Right kidney (tissue), 1 donor: ENCODE results near the gene DPM2.
A peak's percentile ranks its signal among the peaks of the same experiment; 100 is the strongest.

ENCODE experiments used
- DNase-seq: peaks from one replicate; pipeline ENCODE4 v3.0.0-alpha.2; 2016

Gene DPM2

DNA sequence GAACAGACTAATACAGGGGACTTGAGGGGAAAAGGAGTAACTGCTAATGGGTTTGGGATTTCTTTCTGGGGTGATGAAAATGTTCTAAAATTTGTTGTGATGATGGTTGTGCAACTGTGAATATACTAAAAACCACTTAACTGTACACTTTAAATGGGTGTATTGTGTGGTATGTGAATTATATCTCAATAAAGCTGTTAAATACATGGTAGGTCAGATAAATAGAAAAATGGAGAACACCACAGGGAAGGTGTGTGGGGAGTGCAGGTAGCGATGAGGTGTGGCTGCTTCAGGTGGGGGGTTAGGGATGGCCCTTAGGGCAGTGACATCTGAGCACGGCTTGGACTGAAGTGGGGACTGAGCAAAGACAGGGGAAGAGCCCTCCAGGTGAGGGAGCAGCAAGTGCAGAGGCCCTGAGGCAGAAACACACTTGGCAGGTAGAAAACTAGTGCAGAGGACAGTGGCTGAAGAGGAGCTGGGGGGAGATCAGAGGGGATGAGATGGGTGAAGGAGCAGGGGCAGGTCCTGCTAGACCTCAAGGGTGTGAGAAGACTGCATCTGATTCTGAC lies 22.3 kb upstream of the DPM2 start:
- DNase-seq = no peak

DNA sequence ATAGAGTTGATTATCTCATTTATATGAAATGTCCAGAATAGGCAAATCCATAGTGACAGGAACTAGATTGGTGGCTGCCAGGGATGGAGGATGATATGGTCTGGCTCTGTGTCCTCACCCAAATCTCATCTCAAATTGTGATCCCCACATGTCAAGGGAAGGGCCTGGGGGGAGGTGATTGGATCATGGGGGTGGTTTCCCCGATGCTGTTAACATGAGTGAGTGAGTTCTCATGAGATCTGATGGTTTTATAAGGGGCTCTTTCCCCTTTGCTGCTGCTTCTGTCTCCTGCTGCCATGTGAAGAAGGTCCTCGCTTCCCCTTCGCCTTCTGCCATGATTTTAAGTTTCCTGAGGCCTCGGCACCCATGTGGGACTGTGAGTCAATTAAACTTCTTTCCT lies 21.7 kb upstream of the DPM2 start:
- DNase-seq = no peak

GRCh38 chr9:127958728-127959127 lies 21.1 kb upstream of the DPM2 start:
- no peak for DNase-seq

GRCh38 chr9:127955294-127956015 lies 17.8 kb upstream of the DPM2 start:
- DNase-seq = no peak

GRCh38 chr9:127954831-127955293 lies 17.2 kb upstream of the DPM2 start:
- no peak for DNase-seq

DNA sequence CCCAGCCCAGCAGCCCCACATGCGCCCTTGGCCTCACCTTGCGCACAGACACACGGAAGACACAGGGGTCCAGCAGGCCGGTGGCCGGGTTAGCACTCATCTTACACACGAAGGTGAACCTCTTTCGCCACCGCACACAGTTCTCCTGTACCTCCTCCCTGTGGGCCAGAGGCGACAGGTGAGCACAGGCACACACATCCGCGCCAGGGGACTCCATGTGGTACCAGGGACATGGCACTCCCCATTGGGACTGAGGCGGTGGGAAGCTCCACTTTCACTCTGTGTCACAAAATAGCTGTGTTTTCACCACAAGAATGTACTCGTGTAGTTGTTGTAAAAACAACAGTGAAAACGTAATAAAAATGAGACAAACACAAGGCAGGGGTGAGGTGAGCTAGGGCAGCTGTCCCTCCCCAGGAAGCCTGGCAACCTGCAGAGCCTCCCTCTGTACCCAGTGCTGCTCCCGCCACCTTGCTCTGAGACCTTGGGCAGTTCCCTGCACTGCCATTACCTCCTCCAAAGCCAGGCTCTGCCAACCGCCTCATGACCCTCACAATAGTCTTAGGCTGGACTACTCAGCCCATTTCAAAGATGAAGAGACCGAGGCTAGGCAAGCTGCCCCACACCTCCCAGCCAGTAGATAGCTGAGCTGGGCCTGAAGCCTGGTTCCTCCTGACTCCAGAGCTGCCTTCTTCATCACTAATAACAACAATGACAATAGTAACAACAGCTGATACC lies 16.3 kb upstream of the DPM2 start:
- no peak for DNase-seq

DNA sequence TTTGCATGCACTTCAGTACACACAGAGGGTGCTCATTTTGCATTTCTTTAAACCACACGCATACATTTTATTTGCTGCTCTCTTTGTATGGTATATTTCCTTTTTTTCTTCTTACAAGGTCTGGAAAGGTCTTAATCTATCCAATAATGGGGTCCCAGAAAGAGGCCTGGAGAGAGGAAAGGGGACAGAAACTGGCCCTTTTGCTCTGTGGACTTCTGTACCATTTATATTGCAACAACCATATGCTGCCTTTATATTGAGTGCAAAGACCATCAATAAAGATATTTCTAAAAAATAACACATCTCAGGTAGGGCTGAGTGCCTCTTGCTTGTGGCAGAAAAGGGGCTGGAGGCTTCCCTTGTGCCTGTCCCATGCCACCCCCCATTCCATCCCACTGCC lies 15.5 kb upstream of the DPM2 start:
- DNase-seq = no peak

GRCh38 chr9:127950513-127951289 lies 13.0 kb upstream of the DPM2 start:
- DNase-seq = no peak

GRCh38 chr9:127949827-127950512 lies 12.3 kb upstream of the DPM2 start:
- DNase-seq = no peak

GRCh38 chr9:127947841-127948710 lies 10.4 kb upstream of the DPM2 start:
- DNase-seq = no peak

DNA sequence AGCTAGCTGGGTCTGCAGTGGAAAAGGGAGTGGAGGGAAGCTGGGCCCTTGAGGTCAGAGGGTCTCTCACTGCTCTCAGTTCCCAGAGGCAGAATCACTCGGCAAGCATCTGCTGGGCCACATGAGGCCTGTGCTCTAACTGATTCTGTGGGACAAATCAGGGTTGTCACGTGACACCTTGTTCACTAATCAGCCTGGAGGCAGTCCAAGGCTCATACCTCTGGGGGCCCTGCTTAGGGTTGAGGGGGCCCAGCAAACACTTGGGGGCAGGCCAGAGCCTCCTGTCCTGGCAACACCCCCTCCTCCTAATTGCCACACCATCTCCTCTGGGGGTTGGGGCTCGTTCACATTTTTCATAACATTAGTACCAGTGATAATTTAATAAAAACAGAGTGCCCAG lies 9.1 kb upstream of the DPM2 start:
- no peak for DNase-seq

GRCh38 chr9:127945942-127946341 lies 8.3 kb upstream of the DPM2 start:
- DNase-seq = no peak

GRCh38 chr9:127945338-127945737 lies 7.7 kb upstream of the DPM2 start:
- no peak for DNase-seq

GRCh38 chr9:127944586-127945218 lies 7.0 kb upstream of the DPM2 start:
- no peak for DNase-seq

DNA sequence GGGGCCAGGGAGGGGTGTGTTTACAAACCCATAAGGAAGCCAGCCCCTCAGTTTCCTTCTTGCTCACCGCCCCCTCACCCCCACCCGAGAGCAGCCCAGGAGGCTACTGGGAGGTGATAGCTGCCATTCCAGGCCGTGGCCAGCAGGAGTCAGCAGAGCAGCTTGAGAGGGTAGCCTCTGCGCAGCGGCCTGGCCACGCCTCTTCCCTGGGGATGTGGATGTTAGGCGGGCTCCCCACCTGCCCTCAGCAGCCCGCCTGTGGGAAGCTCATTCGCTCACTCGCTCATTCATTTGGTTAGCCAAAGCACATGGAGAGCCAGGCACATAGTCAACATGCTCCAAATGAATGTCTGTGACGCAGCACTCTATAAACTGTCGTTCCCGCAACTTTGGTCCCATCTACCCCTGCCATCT lies 6.1 kb upstream of the DPM2 start:
- DNase-seq = no peak

DNA sequence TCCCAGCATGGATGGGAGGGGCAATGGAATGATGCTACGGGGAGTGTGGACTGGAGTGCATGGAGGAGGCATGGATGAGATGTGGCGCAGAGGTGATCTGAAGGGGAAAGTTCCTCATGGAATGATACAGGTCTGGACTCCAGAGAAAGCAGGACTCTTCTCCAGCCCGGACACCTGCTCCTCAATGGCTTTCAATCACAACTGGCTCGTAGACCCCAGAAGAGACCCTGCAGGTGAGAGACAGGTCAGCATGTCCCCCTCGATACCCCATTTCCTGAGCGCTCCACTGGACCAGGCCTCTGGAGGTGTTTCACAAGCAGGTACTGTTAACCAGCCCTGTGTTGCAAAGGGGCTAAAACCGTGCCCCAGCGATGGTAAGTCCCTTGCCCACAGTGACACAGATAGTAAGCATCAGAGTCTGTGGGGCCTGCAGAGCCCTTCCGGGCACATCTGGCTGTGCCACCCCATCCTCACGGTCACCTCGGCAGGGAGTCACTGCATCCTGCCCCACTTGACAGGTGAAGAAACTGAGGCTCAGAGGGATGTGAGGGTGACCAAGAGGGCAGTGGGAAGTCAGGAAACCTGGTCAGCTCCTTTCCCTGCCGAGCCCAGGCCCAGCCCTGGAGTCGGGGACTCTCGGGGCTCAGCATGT lies 5.5 kb upstream of the DPM2 start:
- peak; percentile 44 for DNase-seq

- DNase-seq = peak; percentile 58
Observed at GRCh38 chr9:127942216-127943010, 4.8 kb upstream of the DPM2 start.

DNA sequence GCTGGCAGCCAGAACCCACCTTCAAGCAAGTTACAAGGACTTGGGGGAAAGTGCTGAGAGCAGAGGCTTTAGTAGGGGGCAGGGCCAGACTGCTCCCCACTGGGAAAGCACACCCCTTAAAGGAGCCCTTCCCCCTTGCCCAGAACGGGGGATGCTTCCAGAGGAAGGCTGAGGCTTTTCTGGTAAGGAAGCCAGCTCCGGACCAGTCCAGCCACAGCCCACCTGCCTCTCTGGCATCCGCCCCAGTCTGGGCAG lies 4.2 kb upstream of the DPM2 start:
- no peak for DNase-seq
